Neural cell (in vitro differentiated cells): ENCODE measurements around the gene LYPD6B. TPM values are rescaled to one million over a fixed set of nuclear protein-coding genes. Genes with fewer than 3 reads are reported as not detected.

Source experiments
- H2AFZ ChIP-seq: fragments of 200-600, 300-800 bp; sonication (generic), shearing (Covaris generic); 2 replicates; pipeline ENCODE4 v1.6.0; 2014; ENCODE audit warnings: low read depth, mild to moderate bottlenecking, antibody characterized with exemption, low read length, moderate library complexity
- H3F3A ChIP-seq: fragments of 200-600 bp; shearing (Covaris generic); 2 replicates; pipeline ENCODE4 v1.6.1; 2016; ENCODE audit warnings: mild to moderate bottlenecking, moderate library complexity, mixed read lengths, antibody characterized with exemption, low read length; ENCODE audit not compliant: insufficient read depth, poor library complexity, severe bottlenecking
- H3K27ac ChIP-seq: fragments of 200-600, 300-800 bp; sonication (generic), shearing (Covaris generic); 2 replicates; pipeline ENCODE4 v1.5.1; 2014; ENCODE audit warnings: mild to moderate bottlenecking, low read length, moderate library complexity
- H3K27me3 ChIP-seq: fragments of 300-800, 200-600 bp; sonication (generic), shearing (Covaris generic); 2 replicates; pipeline ENCODE4 v1.6.0; 2014; ENCODE audit warnings: mild to moderate bottlenecking, low read depth, low read length, moderate library complexity; ENCODE audit not compliant: insufficient read depth
- H3K36me3 ChIP-seq: fragments of 300-800, 200-600 bp; sonication (generic), shearing (Covaris generic); 2 replicates; pipeline ENCODE4 v1.5.1; 2014; ENCODE audit warnings: mild to moderate bottlenecking, antibody characterized with exemption, low read length, moderate library complexity; ENCODE audit not compliant: insufficient read depth
- H3K4me2 ChIP-seq: fragments of 300-800, 200-600 bp; sonication (generic), shearing (Covaris generic); 2 replicates; pipeline ENCODE4 v1.6.0; 2014; ENCODE audit warnings: mild to moderate bottlenecking, low read length
- H3K4me3 ChIP-seq: fragments of 300-800, 200-600 bp; sonication (generic), shearing (Covaris generic); 2 replicates; pipeline ENCODE4 v1.5.1; 2014; ENCODE audit warnings: mild to moderate bottlenecking, low read length, moderate library complexity
- H3K79me2 ChIP-seq: fragments of 200-600 bp; shearing (Covaris generic); replicated peaks from 2 replicates; pipeline ENCODE4 v1.6.0; 2014; ENCODE audit warnings: mild to moderate bottlenecking, low read length, moderate library complexity; ENCODE audit not compliant: insufficient read depth
- H3K9ac ChIP-seq: fragments of 300-800, 200-600 bp; sonication (generic), shearing (Covaris generic); 2 replicates; pipeline ENCODE4 v1.6.1; 2016; ENCODE audit warnings: mild to moderate bottlenecking, low read length, mixed read lengths
- H3K9me2 ChIP-seq: fragments of 200-600 bp; shearing (Covaris generic); 2 replicates; pipeline ENCODE4 v1.6.1; 2016; ENCODE audit warnings: mild to moderate bottlenecking, low read length, mixed read lengths; ENCODE audit not compliant: insufficient read depth
- H3K9me3 ChIP-seq: fragments of 200-600, 300-800 bp; sonication (generic), shearing (Covaris generic); 2 replicates; pipeline ENCODE4 v1.6.1; 2016; ENCODE audit warnings: mild to moderate bottlenecking, mixed run types, low read length, moderate library complexity, mixed read lengths
- H4K20me1 ChIP-seq: fragments of 200-600 bp; shearing (Covaris generic); 2 replicates; pipeline ENCODE4 v1.6.1; 2016; ENCODE audit warnings: mild to moderate bottlenecking, mixed run types; ENCODE audit not compliant: insufficient read depth
- EP300 ChIP-seq: fragments of 450-650 bp; conservative IDR thresholded peaks from 2 replicates; pipeline ENCODE4 v1.6.1; 2014; ENCODE audit warnings: antibody characterized with exemption, mild to moderate bottlenecking, moderate library complexity; ENCODE audit not compliant: poor library complexity, severe bottlenecking
- EZH2 ChIP-seq: fragments of 200-600, 300-800 bp; shearing (Covaris generic), sonication (generic); IDR thresholded peaks from 2 replicates; pipeline ENCODE4 v1.6.1; 2014; ENCODE audit warnings: antibody characterized with exemption, low read length, borderline replicate concordance, mild to moderate bottlenecking; ENCODE audit not compliant: insufficient read depth, poor library complexity, severe bottlenecking
- MXI1 ChIP-seq: fragments of 450-650 bp; conservative IDR thresholded peaks from 2 replicates; pipeline ENCODE4 v1.6.1; 2014; ENCODE audit warnings: antibody characterized with exemption, mild to moderate bottlenecking; ENCODE audit not compliant: poor library complexity, severe bottlenecking
- POLR2AphosphoS5 ChIP-seq: IDR thresholded peaks from 2 replicates; pipeline ENCODE4 v1.6.1; 2012
- RAD21 ChIP-seq: fragments of 450-650 bp; conservative IDR thresholded peaks from 2 replicates; pipeline ENCODE4 v1.6.1; 2014; ENCODE audit warnings: antibody characterized with exemption, mild to moderate bottlenecking, moderate library complexity
- SMC3 ChIP-seq: fragments of 450-650 bp; conservative IDR thresholded peaks from 2 replicates; pipeline ENCODE4 v1.6.1; 2014; ENCODE audit warnings: antibody characterized with exemption, mild to moderate bottlenecking, moderate library complexity; ENCODE audit not compliant: poor library complexity
- TAF1 ChIP-seq: IDR thresholded peaks from 2 replicates; pipeline ENCODE4 v1.6.1; 2012; ENCODE audit warnings: low read depth
- polyA plus RNA-seq: library from polyadenylated mRNA; depleted of rRNA; stranded (reverse); fragments of >200 nt; gene quantifications from 2 replicates; pipeline ENCODE4 v1.2.3, GENCODE V29; 2014
- TF ChIP-seq, protein P1 (sequence below): fragments of 450-650 bp; IDR thresholded peaks from 2 replicates; pipeline ENCODE4 v1.5.1; 2014; ENCODE audit warnings: antibody characterized with exemption, mild to moderate bottlenecking, moderate library complexity; ENCODE audit not compliant: poor library complexity, severe bottlenecking
- TF ChIP-seq, protein P2 (sequence below): IDR thresholded peaks from 2 replicates; pipeline ENCODE4 v1.6.1; 2012; ENCODE audit warnings: borderline replicate concordance

The LYPD6B gene
- polyA plus RNA-seq, 1 donor from 2014 or later, result 0.68 TPM

DNA sequence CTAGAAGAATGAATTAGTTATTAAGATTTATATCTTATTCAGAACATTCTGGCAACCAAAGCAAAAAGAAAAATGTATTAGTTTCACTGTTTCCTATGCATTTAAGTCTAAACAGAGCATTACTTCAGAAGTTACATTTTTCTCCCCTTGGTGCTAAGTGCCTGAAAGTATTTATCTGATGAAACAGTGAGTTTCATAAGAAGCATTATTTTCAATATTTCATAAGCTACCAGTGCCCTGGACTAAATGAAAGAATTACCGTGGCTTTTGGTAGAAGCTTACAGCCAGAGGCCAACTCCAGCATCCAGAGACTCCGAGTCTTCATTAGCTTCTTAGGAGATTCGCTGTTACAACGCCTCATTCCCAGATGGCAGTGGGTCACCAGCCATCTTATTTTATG, 97.6 kb downstream of the LYPD6B start:
- no peak overlapping the region for H3K4me3 ChIP-seq
- no peaks in the 10 kb centered on the region for H3K27me3 ChIP-seq
- H3K36me3 ChIP-seq, result no peaks in the 10 kb centered on the region
- H3F3A ChIP-seq, result no peaks in the 10 kb centered on the region
- no peaks in the 10 kb centered on the region for H3K9me2 ChIP-seq
- H4K20me1 ChIP-seq, result no peaks in the 10 kb centered on the region
- no peak overlapping the region for H2AFZ ChIP-seq
- TF ChIP-seq, protein P1, sequence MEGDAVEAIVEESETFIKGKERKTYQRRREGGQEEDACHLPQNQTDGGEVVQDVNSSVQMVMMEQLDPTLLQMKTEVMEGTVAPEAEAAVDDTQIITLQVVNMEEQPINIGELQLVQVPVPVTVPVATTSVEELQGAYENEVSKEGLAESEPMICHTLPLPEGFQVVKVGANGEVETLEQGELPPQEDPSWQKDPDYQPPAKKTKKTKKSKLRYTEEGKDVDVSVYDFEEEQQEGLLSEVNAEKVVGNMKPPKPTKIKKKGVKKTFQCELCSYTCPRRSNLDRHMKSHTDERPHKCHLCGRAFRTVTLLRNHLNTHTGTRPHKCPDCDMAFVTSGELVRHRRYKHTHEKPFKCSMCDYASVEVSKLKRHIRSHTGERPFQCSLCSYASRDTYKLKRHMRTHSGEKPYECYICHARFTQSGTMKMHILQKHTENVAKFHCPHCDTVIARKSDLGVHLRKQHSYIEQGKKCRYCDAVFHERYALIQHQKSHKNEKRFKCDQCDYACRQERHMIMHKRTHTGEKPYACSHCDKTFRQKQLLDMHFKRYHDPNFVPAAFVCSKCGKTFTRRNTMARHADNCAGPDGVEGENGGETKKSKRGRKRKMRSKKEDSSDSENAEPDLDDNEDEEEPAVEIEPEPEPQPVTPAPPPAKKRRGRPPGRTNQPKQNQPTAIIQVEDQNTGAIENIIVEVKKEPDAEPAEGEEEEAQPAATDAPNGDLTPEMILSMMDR, result no peak
- TF ChIP-seq EZH2, result no peak
- TF ChIP-seq, protein P2, sequence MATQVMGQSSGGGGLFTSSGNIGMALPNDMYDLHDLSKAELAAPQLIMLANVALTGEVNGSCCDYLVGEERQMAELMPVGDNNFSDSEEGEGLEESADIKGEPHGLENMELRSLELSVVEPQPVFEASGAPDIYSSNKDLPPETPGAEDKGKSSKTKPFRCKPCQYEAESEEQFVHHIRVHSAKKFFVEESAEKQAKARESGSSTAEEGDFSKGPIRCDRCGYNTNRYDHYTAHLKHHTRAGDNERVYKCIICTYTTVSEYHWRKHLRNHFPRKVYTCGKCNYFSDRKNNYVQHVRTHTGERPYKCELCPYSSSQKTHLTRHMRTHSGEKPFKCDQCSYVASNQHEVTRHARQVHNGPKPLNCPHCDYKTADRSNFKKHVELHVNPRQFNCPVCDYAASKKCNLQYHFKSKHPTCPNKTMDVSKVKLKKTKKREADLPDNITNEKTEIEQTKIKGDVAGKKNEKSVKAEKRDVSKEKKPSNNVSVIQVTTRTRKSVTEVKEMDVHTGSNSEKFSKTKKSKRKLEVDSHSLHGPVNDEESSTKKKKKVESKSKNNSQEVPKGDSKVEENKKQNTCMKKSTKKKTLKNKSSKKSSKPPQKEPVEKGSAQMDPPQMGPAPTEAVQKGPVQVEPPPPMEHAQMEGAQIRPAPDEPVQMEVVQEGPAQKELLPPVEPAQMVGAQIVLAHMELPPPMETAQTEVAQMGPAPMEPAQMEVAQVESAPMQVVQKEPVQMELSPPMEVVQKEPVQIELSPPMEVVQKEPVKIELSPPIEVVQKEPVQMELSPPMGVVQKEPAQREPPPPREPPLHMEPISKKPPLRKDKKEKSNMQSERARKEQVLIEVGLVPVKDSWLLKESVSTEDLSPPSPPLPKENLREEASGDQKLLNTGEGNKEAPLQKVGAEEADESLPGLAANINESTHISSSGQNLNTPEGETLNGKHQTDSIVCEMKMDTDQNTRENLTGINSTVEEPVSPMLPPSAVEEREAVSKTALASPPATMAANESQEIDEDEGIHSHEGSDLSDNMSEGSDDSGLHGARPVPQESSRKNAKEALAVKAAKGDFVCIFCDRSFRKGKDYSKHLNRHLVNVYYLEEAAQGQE, result no peak
- no peak for TF ChIP-seq EP300
- no peak for TF ChIP-seq MXI1
- TF ChIP-seq SMC3, result no peak
- TF ChIP-seq RAD21, result no peak
- TF ChIP-seq TAF1, result no peak
- no peak for TF ChIP-seq POLR2AphosphoS5
- no peaks in the 10 kb centered on the region for H3K79me2 ChIP-seq
- H3K27ac ChIP-seq, result no peak overlapping the region
- no peaks in the 10 kb centered on the region for H3K9me3 ChIP-seq
- no peak overlapping the region for H3K4me2 ChIP-seq
- H3K9ac ChIP-seq, result no peak overlapping the region

DNA sequence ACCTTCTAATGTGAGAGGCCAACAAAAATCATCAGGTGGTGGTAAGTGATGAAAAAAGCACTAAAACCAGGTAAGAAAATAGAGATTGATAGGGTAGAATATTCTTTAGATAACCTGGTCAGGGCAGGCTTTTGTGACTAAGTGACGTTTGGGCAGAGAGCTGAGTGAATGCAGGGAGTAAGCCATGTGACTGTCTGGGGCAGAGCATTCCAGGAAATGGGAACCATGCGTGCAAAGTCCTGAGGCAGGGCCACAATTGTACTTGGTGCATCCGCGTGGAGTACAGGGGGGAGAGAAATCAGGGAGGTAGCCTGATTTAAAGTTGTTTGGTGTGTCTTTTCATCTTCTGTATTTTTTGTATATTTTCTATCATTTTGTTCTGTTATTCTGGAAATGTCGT, 102.5 kb downstream of the LYPD6B start:
- H3K27ac ChIP-seq, result no peak overlapping the region
- no peaks in the 10 kb centered on the region for H3K79me2 ChIP-seq

More for the DNA sequence above, 102.5 kb downstream of the LYPD6B start:
- no peak overlapping the region for H3K4me3 ChIP-seq
- no peak overlapping the region for H3K9ac ChIP-seq
- H3K9me3 ChIP-seq, result no peaks in the 10 kb centered on the region
- H3K27me3 ChIP-seq, result no peaks in the 10 kb centered on the region
- no peaks in the 10 kb centered on the region for H3F3A ChIP-seq
- H3K9me2 ChIP-seq, result no peaks in the 10 kb centered on the region
- no peaks in the 10 kb centered on the region for H4K20me1 ChIP-seq
- no peak overlapping the region for H2AFZ ChIP-seq
- no peak overlapping the region for H3K4me2 ChIP-seq
- no peaks in the 10 kb centered on the region for H3K36me3 ChIP-seq
- TF ChIP-seq POLR2AphosphoS5, result no peak
- no peak for TF ChIP-seq MXI1
- TF ChIP-seq SMC3, result no peak
- TF ChIP-seq TAF1, result no peak
- TF ChIP-seq RAD21, result no peak
- TF ChIP-seq, protein P1, result no peak
- TF ChIP-seq, protein P2, result no peak
- TF ChIP-seq EP300, result no peak
- TF ChIP-seq EZH2, result no peak
